Tibial nerve (tissue), 3 donors: Measurements from ENCODE around the gene PLXDC2.

Source experiments
- CTCF ChIP-seq, 5 experiments: fragments of 200-600 bp in 3 of 5; fragments of 450-650 bp in 2 of 5; sonication (generic) in 3 of 5; IDR thresholded peaks; one replicate each; pipeline ENCODE4 v1.5.1; 2016 to 2019; ENCODE audit warnings: antibody characterized with exemption in 5 of 5, mild to moderate bottlenecking in 3 of 5, moderate library complexity in 2 of 5
- POLR2A ChIP-seq, 2 donors: fragments of 450-650 bp; IDR thresholded peaks; one replicate each; pipeline ENCODE4 v1.6.1; 2017; ENCODE audit warnings: antibody characterized with exemption in 2 of 2, mild to moderate bottlenecking in 2 of 2, moderate library complexity in 2 of 2

- TF ChIP-seq CTCF (IDR thresholded peaks at IDR 0.05) (no peak), POLR2A (IDR thresholded peaks at IDR 0.05) (no peak)
These were observed 297.9 kb downstream of the PLXDC2 start for GRCh38 chr10:20114179-20114578.
